Stimulated activated naive CD8-positive, alpha-beta T cell treated with anti-CD3 and anti-CD28 coated beads, Interleukin-15, amount 100 ng/mL, for 72 hours (primary cell): ENCODE results near the gene FAF1.
A peak's percentile ranks its signal among the peaks of the same experiment; 100 is the strongest.

Source experiments
- ATAC-seq: fragments of 150-1000 bp; cut with Tn5 transposase; 2 replicates; pipeline ENCODE4 v1.10.0; 2021; ENCODE audit warnings: mild to moderate bottlenecking, moderate library complexity
- DNase-seq, 2 donors: peaks; one replicate each; pipeline ENCODE4 v3.0.0; 2021 to 2022
- H3K27ac Mint-ChIP-seq, 2 donors: one replicate each; pipeline ENCODE4 v1.8.0; 2022; ENCODE audit warnings: mild to moderate bottlenecking in 2 of 2, mixed read lengths in 2 of 2, moderate library complexity in 2 of 2
- H3K27me3 Mint-ChIP-seq: one replicate; pipeline ENCODE4 v1.8.0; 2022; ENCODE audit warnings: mixed read lengths
- H3K4me1 Mint-ChIP-seq: one replicate; pipeline ENCODE4 v1.8.0; 2022; ENCODE audit warnings: mild to moderate bottlenecking, mixed read lengths
- H3K4me3 Mint-ChIP-seq, 2 donors: one replicate each; pipeline ENCODE4 v1.8.0; 2022; ENCODE audit warnings: mild to moderate bottlenecking in 2 of 2, mixed read lengths in 2 of 2, moderate library complexity in 1 of 2
- H3K9me3 Mint-ChIP-seq, 2 donors: one replicate each; pipeline ENCODE4 v1.8.0; 2022; ENCODE audit warnings: mixed read lengths in 2 of 2

FAF1 gene

DNA sequence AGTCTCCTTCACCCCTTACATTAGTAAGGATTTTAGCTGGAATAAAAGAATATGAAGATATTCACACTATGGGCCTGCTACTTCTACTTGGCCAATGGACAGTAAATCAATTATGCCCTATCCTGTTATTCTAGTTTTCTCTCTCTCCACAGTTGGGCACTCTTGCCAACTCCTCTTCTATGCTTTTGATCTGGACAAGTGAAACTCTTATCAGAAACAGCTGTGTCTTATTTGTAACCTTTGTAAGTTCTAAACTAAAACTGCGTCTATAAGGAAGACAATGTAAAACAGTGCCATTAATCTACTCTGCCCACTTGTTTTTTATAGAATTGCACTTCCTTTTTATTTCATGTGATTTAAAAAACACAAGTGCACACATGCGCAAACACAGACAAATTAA is 292.8 kb downstream of the FAF1 start:
- DNase-seq (no peak), ATAC-seq (no peak)
- Mint-ChIP-seq H3K4me1 (no peaks in the 10 kb centered on the region), H3K9me3 (no peaks in the 10 kb centered on the region), H3K4me3 (no peak overlapping the region), H3K27ac (no peak overlapping the region), H3K27me3 (no peaks in the 10 kb centered on the region)

DNA sequence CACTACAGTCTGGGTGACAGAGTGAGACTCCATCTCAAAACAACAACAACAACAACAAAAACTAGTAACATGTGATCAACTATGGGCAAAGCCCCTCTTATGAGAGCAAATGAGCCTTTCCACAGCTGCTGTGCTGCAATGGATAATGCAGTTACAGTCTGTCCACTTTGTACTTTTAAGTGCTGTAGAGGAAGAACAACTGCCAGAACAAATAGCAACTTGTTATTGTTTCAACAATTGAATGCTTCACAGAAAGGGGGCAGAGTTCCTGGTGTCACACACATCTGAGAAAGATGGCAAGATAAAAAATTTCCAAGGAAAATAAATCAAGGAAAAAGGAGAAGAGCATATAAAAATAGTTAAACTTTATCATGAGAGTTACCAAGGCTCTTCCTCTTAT is 293.2 kb downstream of the FAF1 start:
- H3K4me3 Mint-ChIP-seq, result no peak overlapping the region
- no peaks in the 10 kb centered on the region for H3K9me3 Mint-ChIP-seq
- H3K27ac Mint-ChIP-seq, result no peak overlapping the region
- DNase-seq (no peak), ATAC-seq (no peak)
- no peaks in the 10 kb centered on the region for H3K4me1 Mint-ChIP-seq
- H3K27me3 Mint-ChIP-seq, result no peaks in the 10 kb centered on the region

DNA sequence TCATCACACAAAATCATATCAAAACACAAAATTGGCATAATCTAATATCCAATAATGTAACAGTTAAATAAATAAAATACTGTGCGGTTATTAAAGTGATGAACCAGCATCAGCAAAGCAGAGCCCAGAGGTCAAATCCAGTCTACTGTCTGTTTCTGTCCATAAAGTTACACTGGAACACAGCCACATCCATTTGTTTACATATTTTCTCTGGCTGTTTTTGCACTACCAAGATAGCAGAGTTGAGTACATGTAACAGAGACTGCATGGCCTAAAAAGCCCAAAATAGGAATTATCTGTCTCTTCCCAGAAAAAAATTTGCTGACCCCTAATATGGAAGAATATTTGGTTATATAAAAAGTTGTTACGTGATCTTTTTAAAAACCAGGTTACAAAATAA is 294.7 kb downstream of the FAF1 start:
- no peak overlapping the region for H3K4me3 Mint-ChIP-seq
- no peaks in the 10 kb centered on the region for H3K27me3 Mint-ChIP-seq
- no peaks in the 10 kb centered on the region for H3K9me3 Mint-ChIP-seq
- DNase-seq (no peak), ATAC-seq (no peak)
- H3K4me1 Mint-ChIP-seq, result no peaks in the 10 kb centered on the region
- H3K27ac Mint-ChIP-seq, result no peak overlapping the region

DNA sequence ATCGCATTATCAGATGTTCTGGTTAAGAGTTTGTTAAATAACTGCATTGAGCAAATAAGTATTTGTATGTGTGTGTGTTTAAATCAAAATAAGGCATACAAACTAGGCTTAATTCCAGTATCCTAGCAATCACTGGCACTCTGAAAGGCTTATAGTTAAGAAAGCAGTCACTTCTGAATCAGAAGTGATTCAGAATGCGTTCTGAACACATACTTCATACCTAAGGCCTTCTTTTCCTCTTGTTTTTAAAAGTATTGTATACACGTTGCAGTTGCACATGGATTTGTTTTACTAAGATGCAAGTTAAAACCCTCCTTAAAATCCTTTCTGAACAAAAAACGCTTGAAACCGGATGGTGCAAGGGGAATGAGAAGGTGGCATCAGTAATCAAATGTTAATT is 298.4 kb downstream of the FAF1 start:
- Mint-ChIP-seq H3K4me3 (no peak overlapping the region), H3K9me3 (no peaks in the 10 kb centered on the region), H3K27ac (no peak overlapping the region), H3K4me1 (peaks cover 12% of the 10 kb centered on the region), H3K27me3 (no peaks in the 10 kb centered on the region)
- DNase-seq (no peak), ATAC-seq (no peak)

DNA sequence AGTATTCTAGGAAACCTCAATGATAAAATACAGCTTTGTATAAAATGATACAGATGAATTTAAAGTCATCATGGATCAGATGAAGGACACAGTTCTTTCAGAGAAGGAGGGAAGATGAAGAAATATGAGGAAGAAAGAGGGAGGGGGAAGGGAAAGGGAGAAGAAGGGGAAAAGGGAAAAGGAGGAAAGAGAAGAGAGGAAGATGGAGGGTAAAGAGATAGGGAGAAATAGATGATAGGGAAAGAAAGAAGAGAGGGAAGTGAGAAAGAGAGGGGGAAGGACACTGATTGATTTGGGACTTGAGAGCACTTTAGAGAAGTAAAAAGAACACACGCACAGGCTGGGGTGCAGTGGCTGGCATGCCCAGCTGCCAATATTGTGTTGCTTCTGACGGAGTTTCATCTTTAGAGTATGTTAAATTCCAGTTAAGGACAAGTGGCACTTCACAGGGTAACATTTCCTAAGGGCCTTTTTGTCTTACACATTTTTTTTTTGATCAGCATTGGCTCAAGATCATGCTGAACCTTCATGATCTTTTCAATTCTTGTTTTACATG is 300.9 kb downstream of the FAF1 start:
- no peaks in the 10 kb centered on the region for H3K27me3 Mint-ChIP-seq
- no peak for DNase-seq
- H3K9me3 Mint-ChIP-seq, result no peaks in the 10 kb centered on the region
- ATAC-seq, result no peak
- peaks cover 12% of the 10 kb centered on the region for H3K4me1 Mint-ChIP-seq
- no peak overlapping the region for H3K27ac Mint-ChIP-seq
- no peak overlapping the region for H3K4me3 Mint-ChIP-seq

DNA sequence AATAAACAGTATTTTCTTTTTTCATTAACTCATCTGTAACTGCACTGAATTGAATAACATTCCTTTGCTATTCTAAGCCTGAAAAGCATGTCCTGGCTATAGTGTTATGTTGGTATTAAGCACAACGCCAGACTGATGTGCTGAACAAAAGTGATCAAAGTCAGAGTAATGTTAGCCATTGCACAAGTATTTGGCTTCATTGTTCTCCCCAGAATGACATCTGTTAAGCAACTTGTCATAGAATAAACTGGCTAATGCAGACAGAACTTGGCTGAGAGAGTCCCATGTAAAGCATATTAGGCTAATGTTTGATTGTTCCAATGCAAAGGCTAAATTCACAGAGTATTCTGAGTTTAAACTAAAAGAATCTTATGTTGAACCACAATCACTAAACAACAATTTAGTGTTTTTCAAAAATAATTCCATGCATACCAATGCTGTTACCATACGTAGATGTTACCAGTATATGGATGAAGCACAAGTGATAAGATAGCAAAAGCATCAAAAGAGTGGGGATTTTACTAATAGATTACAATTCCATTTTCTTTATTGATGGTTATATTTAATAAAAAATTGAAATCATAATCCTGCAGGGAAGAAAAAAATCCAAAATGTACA is 301.5 kb downstream of the FAF1 start:
- no peaks in the 10 kb centered on the region for H3K27me3 Mint-ChIP-seq
- H3K9me3 Mint-ChIP-seq, result no peaks in the 10 kb centered on the region
- ATAC-seq, result no peak

DNA sequence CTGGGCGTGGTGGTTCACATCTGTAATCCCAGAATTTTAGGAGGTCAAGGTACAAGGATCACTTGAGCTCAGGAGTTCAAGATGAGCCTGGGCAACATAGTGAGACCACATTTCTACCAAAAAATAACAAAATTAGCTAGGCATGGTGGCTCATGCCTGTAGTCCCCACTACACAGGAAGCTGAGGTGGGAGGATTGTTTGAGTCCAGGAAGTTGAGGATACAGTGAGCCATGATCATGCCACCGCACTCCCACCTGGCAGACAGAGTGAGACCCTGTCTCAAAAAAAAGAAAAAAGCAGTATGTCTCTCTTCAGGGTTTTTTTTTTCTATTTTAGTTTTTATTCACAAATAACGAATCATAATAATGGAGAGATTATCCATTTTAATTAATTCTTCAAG is 303.1 kb downstream of the FAF1 start:
- Mint-ChIP-seq H3K27me3 (no peaks in the 10 kb centered on the region), H3K27ac (peak overlapping the region in 1 of 2 donors; percentile 19), H3K9me3 (no peaks in the 10 kb centered on the region), H3K4me1 (peaks cover 12% of the 10 kb centered on the region), H3K4me3 (no peak overlapping the region)
- no peak for DNase-seq
- ATAC-seq, result no peak

More for the DNA sequence above, 301.5 kb downstream of the FAF1 start:
- DNase-seq, result no peak
- no peak overlapping the region for H3K4me3 Mint-ChIP-seq
- no peak overlapping the region for H3K27ac Mint-ChIP-seq
- peaks cover 12% of the 10 kb centered on the region for H3K4me1 Mint-ChIP-seq

DNA sequence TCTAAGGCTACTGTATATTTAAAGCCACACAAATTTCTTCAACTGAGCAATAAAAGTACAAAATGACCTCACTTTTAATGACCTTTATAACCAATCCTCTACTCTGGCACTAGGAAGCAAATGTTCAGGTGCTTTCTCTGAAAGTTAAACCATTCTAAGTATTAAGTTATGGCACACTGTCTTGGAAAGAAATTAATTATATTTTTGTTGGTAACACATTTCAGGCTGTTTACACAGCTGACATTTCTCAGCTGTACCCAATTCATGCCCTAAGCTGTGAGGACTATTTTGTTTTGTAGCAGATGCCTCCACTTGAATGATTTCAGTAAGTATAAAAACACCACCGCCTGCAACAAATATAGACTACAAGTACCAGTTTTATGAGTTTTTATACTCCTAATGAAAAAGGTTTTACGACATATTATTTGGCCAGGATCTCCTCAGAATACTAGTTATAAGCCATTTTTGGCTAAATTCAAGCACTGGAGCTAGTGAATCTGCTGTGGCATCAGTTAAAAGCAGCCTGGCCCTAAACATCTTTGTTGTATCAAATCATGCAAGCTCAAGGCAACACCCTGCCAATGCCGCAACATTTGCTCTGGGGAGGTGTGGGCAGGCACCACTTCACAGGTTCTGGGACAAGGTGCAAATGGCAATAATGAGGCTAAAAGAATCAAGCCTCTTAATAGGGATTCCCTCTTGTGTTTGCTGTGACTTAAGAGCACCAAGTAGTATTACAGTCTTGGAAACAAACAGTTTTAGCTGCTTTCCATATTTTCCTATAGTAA is 308.4 kb downstream of the FAF1 start:
- Mint-ChIP-seq H3K27ac (no peak overlapping the region), H3K4me3 (no peak overlapping the region), H3K4me1 (no peaks in the 10 kb centered on the region), H3K9me3 (no peaks in the 10 kb centered on the region), H3K27me3 (no peaks in the 10 kb centered on the region)
- ATAC-seq, result no peak
- DNase-seq, result no peak

DNA sequence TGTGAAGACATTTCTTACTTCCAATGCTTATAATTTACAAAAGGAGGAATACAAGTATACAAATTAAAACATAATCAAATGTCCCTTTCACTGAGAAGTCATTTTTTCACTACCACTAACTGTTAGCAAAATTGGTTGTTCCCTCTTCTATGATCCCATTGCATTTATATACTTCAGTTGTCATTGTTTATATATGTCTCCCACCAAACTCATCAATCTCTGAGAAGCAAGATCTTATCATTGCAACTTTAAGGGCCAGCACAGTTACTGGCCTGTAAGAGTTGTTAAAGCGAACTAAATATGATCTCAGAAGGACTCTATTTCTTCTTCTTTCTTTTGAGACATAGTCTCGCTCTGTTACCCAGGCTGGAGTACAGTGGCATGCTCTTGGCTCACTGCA is 313.5 kb downstream of the FAF1 start:
- Mint-ChIP-seq H3K4me1 (no peaks in the 10 kb centered on the region), H3K27ac (no peak overlapping the region), H3K27me3 (no peaks in the 10 kb centered on the region), H3K9me3 (no peaks in the 10 kb centered on the region), H3K4me3 (no peak overlapping the region)
- DNase-seq, result no peak
- no peak for ATAC-seq

DNA sequence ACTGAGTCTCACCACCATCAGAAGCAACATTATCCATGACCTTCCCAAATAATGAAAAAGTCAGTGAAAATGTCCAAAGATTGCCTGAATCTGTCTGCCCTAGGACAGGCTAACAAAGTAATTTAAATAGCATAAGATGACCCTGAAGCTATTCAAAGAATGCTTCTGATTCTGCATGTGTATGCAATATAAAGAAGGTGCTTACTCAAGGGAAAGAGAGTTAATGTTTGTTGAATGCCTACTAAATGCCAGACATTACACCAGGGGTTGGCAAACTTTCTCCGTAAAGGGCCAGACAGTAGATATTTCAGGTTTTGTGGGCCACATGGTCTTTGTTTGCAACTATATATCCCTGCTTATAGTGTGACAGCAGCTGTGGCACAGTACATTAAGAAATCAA is 314.9 kb downstream of the FAF1 start:
- Mint-ChIP-seq H3K9me3 (no peaks in the 10 kb centered on the region), H3K4me1 (no peaks in the 10 kb centered on the region), H3K27ac (no peak overlapping the region), H3K4me3 (no peak overlapping the region), H3K27me3 (no peaks in the 10 kb centered on the region)
- DNase-seq, result no peak
- no peak for ATAC-seq

DNA sequence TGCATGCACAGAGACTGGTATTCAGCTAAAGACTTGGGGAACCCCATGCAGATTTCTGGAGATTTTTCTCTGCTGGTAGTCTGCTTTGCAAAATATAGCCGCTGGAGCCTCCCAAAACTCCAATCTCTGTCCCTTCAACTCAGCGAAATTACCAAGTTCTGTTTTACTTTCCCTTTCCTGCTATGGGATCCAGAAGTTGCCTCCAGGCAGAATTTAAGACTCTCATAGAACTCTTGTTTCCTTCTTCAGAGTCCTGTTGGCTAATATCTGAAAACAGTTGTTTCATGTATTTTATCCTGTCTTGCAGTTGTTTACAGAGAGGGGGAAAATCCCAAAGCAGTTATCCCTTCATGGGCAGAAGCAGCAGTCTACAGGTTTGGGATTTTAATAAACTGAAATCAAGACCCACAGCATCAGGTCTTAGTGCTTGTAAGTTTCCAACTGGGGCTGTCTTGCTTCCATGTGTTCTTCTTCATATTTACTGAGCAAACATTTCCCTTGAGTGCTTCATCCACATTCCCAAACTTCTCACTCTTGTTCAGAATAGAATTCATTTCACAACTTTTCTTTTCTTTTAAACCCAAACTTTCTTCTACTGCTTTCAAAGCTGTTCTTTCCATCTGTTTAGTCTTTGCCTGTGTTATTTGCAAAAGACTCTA is 315.5 kb downstream of the FAF1 start:
- Mint-ChIP-seq H3K4me1 (no peaks in the 10 kb centered on the region), H3K9me3 (no peaks in the 10 kb centered on the region), H3K27me3 (no peaks in the 10 kb centered on the region), H3K4me3 (no peak overlapping the region), H3K27ac (no peak overlapping the region)
- no peak for ATAC-seq
- no peak for DNase-seq

DNA sequence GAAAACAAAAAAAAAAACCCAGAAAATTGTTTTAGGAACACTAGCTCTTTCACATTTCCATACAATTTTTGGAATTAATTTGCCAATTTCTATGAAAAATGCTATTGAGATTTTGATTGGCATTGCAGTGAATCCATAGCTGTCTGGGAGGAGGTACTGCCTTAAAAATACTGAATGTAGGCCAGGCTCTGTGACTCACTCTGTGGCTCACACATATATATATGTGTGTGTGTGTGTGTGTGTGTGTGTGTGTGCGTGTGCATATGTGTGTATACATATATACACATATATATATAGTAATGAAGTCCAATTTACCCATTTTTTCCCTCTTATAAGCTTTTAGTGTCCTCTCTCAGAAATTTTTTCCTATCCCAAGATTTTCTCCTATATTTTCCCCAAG is 322.6 kb downstream of the FAF1 start:
- Mint-ChIP-seq H3K27ac (no peak overlapping the region), H3K9me3 (no peaks in the 10 kb centered on the region)
- no peak for ATAC-seq

DNA sequence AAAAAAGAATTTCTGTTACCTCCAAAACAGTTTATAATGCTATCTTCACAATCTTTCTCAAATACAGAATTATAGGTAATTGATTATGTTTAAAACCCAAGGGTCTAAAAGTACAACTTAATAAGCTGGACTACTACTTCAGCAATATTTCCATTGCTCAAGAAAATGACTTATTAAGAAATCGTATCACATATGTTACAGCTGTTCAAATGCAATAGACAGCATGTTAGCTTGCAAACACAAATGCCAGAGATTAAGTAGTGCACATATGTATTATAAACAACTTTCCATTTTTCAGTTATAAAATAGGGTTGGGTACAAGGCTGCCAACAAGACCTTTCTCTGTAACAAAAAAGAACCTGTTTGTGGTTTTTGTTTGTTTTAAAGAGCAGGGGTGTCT is 325.8 kb downstream of the FAF1 start:
- H3K27ac Mint-ChIP-seq, result no peak overlapping the region
- no peak for DNase-seq
- H3K4me3 Mint-ChIP-seq, result no peak overlapping the region
- no peaks in the 10 kb centered on the region for H3K4me1 Mint-ChIP-seq
- ATAC-seq, result no peak
- no peaks in the 10 kb centered on the region for H3K9me3 Mint-ChIP-seq
- no peaks in the 10 kb centered on the region for H3K27me3 Mint-ChIP-seq

More for the DNA sequence above, 322.6 kb downstream of the FAF1 start:
- DNase-seq, result no peak
- Mint-ChIP-seq H3K27me3 (no peaks in the 10 kb centered on the region), H3K4me1 (no peaks in the 10 kb centered on the region), H3K4me3 (no peak overlapping the region)

DNA sequence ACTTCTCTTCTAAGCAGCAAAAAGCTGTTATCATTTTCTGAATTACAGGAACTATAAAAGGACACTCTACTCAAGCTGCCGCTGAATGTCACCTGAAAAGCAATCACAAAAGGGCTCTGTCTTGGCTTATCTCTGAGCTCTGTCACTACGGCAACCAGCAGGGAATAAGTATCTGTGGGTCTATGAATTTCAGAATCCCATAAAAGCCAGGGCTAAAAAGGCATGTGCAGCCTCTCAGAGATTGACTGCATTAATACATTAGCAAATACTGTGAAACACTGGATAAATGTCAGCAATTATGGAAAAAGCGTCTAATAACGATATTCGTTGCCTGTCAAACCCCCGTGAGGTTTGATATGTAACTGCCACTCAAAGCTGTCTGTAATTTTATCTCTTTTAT is 326.6 kb downstream of the FAF1 start:
- ATAC-seq (no peak), DNase-seq (no peak)
- Mint-ChIP-seq H3K4me1 (no peaks in the 10 kb centered on the region), H3K4me3 (no peak overlapping the region), H3K27me3 (no peaks in the 10 kb centered on the region), H3K27ac (no peak overlapping the region), H3K9me3 (no peaks in the 10 kb centered on the region)

DNA sequence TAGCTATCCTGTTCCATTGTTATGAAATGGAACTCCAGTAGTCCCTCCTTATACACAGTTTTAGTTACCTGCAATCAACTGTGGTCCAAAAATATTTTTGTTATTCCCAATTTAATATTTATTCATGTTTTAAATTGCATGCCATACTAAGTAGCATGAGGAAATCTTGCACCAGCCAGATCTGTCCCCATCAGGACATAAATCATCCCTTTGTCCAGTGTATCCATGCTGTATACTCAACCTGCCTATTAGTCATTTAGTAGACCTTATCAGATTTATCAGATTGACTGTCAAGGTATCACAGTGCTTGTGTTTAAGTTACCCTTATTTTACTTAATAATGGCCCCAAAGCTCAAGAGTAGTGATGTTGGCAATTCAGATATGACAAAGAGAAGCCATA is 328.9 kb downstream of the FAF1 start:
- Mint-ChIP-seq H3K9me3 (no peaks in the 10 kb centered on the region), H3K27me3 (no peaks in the 10 kb centered on the region), H3K27ac (no peak overlapping the region), H3K4me1 (no peaks in the 10 kb centered on the region), H3K4me3 (no peak overlapping the region)
- ATAC-seq, result no peak
- no peak for DNase-seq

DNA sequence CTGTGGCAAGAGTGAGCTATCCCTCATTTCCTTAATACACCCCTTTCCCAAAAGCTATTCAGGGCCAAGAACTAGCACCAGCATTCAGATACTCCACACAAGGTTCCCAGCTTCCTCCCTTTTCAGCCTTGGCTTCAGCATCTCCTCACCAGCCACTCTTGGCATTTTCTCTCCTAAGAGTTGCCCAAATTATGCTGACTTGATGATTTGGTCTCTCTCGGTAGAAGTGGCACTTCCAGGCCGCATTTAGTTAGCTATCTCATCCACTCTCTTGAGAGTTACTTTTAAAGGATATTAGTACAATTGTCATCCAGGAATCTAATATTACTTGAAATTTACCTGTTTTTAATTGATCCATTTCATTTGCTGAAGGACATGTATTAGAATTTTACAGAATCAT is 337.8 kb downstream of the FAF1 start:
- no peak for ATAC-seq
- no peak for DNase-seq
- Mint-ChIP-seq H3K27ac (no peak overlapping the region), H3K9me3 (peaks cover 0 to 12% of the 10 kb centered on the region in 2 donors), H3K4me1 (no peaks in the 10 kb centered on the region), H3K4me3 (no peak overlapping the region), H3K27me3 (no peaks in the 10 kb centered on the region)
